CD1c-positive myeloid dendritic cell (primary cell): ENCODE data around the gene UBE2U.
"Not testable (repeated sequence)": the region's sequence is repeated elsewhere in the genome, so short reads cannot be mapped to it uniquely, and the experiment has no call there.

Experiments used
- DNase-seq: peaks from one replicate; pipeline ENCODE4 v3.0.0-alpha.2; 2016; ENCODE audit errors: extremely low spot score

UBE2U gene

DNA sequence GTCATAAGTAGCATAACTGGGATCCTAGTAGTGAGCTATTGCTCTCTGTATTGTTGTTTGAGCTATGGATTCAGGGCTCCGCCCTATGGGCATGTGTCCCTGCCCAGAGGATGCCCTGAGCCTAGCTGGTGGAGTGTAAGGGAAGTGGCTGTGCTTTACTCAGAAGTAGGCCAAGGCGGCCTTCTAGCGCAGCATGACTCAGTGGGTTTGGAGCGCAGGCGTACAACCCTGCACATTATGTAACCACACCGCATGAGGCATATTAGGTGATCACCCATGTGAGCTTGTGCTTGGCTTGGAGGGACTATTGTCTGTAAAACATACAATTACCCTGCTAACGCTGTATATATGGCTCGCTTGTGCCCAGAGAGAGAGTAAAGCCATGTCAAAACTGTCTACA lies 11.1 kb upstream of the UBE2U start:
- DNase-seq = no peak

GRCh38 chr1:64194168-64195080 lies 9.0 kb upstream of the UBE2U start:
- DNase-seq = peak; percentile 48

- no peak for DNase-seq
Observed at GRCh38 chr1:64195081-64195395, 8.4 kb upstream of the UBE2U start.

DNA sequence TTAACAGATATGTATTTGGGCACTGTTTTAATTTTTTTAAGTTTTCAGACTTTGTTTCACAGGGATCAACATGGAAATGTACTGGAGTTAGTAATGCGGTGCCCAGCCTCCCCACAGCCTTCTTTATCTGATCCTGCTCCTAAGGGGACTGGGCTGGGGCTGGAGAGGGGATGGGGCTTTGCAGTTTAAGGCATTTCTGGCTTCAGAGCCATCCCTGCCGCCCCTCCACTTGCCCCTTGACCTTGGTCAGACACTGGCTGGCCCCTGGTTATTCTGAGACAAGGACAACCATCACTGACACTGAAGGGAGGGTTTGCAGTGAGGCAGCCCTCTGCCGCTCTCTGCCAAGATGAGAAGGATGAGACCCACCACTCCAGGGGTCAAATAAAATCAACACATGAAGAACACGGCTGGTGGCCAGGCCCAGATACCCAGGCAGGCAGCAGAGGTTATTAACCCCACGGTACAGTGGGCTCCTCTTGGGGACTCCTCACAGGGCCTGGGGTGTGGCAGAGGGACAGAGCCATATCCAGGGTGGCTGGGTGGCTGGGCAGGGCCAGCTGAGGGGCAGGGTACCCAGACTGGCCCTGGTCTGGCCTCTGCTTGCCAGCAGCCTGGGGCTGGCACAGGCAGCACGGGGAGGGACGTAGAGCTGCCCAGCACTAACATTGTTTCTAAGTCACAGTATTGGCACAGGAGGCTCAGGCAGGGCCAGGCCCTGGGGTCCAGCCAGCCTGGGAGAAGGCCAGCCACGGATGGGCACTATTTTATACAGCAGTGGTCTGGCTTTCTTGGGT lies 7.2 kb upstream of the UBE2U start:
- DNase-seq = no peak

DNA sequence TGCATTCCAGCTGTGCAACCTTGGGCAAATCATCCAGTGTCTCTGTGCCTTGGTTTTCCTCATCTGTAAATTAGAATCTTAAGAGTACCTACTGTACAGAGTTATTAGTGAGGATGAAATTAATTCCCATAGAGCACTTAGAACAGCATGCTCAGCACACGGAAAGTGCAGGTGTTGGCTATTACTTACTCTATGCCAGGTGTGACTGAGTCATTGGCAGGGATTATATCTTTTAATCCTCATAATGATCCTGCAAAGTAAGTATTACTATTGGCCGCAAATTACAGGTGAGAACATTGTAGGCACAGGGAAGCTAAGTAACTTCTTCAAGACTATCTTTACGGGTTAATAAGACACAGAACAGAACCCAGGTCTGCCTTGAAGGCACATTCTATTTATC lies 6.3 kb upstream of the UBE2U start:
- no peak for DNase-seq

DNA sequence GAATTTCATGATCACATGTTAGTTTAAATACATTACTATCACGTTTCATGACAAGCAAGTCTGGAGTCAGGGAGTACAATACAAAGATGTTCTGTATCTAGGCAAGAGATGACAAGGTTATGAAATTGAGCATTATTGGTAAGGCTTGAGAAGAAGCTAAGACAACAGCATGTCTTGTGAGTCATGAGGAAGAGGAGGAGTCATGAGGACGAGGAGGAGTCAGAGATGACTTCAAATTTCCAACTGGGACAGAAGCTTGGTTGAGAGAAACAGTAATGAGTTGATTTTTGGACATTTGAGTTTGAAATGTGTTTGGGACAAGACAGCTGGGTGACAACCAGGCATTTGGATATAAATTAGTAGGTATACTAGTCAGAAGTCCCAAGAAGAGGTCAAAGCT lies 4.3 kb upstream of the UBE2U start:
- no peak for DNase-seq

- DNase-seq = no peak
Observed at GRCh38 chr1:64200064-64200463, 3.4 kb upstream of the UBE2U start.

DNA sequence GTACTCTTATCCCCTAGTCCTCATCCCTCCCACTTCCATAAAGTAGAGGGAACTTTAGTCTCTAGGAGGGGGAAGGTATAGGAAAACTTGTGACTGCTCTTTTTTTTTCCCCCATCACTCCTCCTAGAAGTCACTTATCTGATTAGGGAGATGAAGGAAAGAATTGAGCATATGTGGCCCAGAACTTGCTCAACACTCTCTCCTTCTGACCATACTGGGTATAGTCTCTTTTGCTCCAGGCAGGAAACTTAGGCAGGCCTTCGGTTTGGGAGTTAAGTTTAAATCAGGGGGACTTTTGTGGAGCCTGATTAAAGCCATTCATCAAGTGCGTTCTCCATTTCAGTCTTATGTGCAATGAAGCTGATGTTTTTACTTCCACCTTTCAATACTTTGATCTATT lies 5.8 kb downstream of the UBE2U start:
- no peak for DNase-seq

GRCh38 chr1:64212031-64212430 lies 8.6 kb downstream of the UBE2U start:
- no peak for DNase-seq

DNA sequence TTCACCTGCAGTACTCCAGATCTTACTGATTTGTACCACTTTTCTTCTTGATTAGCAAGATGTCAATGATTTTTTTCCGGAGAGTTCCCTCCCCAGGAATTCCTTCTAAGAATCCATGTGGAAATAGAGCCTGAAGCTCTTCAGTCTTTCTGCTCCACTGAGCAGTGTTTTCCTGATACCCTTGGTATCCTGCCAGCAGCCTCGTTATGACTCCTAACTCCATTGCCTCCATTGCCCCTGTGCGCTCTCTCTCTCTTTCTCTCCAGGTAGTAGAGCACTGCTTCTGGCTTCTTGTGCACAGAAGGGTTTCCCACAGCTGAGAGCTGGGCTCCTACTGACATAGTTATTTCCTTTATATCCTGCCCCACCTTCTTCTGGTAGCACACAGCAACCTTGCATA lies 12.2 kb downstream of the UBE2U start:
- DNase-seq = no peak

DNA sequence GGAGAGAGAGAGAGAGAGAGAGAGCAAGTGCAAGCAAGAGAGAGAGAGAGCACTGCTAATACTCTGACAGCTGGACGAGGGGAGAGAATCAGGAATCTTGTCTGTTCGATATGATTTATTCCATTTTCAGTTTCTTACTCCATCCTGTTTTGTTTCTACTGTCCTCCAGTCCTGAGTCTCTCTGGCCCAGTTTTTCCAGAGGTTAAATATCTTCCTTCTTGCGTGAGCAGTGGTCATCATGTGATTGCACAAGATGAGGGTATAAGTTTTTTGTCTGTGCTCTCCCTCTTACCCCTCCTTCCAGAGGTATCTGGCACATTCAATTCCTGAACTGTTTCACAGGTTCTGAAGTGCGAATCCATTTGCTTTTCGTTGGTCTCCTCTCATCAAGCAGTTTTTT lies 16.8 kb downstream of the UBE2U start:
- DNase-seq = no peak

DNA sequence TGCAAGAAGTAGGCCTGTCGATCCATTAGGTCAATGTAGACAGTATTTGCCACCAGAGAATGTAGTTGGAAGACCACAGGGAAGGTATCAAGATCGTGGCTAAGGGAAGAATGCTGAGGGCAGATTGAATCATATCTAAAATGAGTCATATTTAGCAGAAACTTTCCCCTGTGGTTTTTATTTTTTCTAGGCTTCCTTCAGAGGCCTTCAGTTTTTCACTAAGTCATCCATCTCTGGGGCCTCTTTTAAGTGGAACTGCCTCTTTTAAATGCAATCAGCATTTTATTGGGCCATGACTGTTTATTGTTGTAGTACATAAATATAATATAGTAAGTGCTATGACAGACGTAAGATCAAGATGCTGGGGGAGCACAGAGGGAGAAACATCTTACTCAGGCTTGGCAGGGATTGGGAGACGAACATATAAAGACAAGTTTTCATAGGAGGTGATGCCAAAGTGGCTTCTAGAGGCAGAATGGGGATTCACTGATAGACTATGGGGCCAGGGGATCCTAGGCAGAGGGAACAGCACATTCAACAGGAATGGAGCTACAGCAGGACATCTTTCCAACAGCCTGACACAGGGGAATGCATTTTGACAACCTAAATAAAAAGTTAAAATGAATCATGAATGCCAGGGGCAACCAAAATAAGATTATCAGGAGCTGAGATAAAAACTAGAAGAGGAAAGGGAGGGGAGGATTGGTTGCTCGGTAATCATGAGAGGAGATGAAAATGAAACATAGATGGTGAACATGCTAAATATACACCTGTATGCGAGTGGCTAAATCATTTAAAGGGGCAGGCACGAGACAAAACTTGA lies 20.1 kb downstream of the UBE2U start:
- no peak for DNase-seq

DNA sequence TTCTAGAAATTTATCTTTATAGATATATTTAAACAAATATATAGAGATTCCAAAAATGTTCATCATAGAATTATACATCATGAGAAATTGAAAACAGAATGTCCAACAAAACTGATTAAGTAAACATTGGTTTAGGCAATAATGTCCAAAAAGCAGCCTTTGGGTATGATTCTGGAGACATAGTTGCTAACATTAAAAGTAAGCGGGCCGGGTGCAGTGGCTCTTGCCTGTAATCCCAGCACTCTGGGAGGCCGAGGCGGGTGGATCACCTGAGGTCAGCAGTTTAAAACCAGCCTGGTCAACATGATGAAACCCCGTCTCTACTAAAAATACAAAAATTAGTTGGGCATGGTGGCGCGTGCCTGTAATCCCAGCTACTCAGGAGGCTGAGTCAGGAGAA lies 20.8 kb downstream of the UBE2U start:
- not testable (repeated sequence) for DNase-seq

- DNase-seq = no peak
Observed at GRCh38 chr1:64228167-64228957, 24.9 kb downstream of the UBE2U start.

GRCh38 chr1:64229307-64229706 lies 25.9 kb downstream of the UBE2U start:
- DNase-seq = no peak

- DNase-seq = no peak
Observed at GRCh38 chr1:64231153-64231552, 27.7 kb downstream of the UBE2U start.

GRCh38 chr1:64231654-64232053 lies 28.2 kb downstream of the UBE2U start:
- no peak for DNase-seq

GRCh38 chr1:64234714-64235113 lies 31.3 kb downstream of the UBE2U start:
- DNase-seq = no peak

DNA sequence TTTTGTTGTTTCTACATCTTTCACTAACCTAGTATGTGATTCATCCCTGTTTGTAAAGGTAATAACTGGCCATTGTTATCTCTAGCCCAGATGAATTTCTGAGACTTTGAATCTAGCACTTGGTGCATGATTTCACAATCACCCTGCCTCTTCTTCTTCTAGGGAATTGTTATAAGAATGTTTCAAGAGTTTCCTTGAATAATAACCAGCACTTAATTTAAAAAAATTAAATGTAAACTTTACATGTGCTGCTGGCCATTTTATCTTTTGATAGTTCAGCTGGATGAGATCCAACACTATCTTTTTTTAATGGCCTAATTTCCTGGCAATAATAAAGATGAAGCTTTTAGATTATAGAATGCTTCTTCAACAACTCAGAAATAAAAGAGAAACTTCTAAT lies 31.8 kb downstream of the UBE2U start:
- DNase-seq = no peak

DNA sequence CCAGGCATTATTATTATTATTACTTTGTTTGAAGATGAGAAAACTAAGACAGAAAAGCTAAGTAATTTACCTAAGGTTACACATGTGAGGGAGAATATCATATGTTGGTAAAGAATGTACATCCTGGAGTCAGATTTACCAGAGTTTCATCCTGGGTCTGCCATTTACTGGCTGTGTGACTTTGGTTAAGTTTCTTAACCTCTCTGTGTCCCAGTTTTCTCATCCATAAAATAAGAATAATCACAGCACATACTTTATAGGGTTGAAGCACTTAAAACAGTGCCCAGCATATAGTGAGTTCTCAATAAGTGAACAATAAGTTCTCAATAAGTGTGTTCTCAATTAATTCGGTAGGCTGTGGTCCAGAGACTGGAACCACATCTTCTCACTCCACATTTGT lies 32.5 kb downstream of the UBE2U start:
- DNase-seq = no peak

DNA sequence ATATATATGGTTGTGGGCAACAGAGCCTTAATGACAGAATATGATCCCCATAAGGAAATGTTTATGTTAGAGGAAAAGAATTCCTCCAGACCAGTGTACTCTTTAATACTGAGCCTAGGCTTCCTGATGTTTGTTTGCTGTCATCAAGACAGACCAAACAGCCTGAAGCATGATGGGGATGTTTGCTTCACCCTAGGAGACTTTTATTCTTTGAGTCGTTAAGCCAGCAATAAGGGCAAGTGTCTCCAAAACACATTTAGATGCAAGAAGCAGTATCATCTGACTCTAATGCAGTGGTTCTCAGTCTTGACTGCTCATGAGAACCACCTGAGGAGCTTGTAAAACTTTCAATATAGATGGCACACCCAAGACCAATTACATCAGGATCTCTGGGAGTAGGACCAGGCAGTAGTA lies 33.1 kb downstream of the UBE2U start:
- DNase-seq = no peak

DNA sequence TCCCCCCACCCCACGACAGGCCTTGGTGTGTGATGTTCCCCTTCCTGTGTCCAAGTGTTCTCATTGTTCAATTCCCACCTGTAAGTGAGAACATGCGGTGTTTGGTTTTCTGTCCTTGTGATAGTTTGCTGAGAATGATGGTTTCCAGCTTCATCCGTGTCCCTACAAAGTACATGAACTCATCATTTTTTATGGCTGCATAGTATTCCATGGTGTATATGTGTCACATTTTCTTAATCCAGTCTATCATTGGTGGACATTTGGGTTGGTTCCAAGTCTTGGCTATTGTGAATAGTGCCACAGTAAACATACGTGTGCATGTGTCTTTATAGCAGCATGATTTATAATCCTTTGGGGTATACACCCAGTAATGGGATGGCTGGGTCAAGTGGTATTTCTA lies 36.1 kb downstream of the UBE2U start:
- DNase-seq = not testable (repeated sequence)
